Left ventricle myocardium superior (tissue), 1 donor: ENCODE results near the gene CLIC1. TPM values are rescaled to one million over a fixed set of nuclear protein-coding genes. Genes with fewer than 3 reads are reported as not detected.

Source experiments
- ATAC-seq: fragments of 200-7000 bp; cut with Tn5 transposase; one replicate; pipeline ENCODE4 v1.9.1; 2020; ENCODE audit warnings: mild to moderate bottlenecking, moderate library complexity
- DNase-seq: peaks from one replicate; pipeline ENCODE4 v3.0.0-alpha.2; 2020
- intact Hi-C: fragments of 100-400 bp; cut with micrococcal nuclease; formaldehyde crosslinking; loops from one replicate; pipeline ENCODE4 v1.11.0; 2022
- long read RNA-seq: library from polyadenylated mRNA; unstranded; transcript quantifications from one replicate; pipeline ENCODE4 v2.0.0, GENCODE V29; 2021
- total RNA-seq: library from RNA; stranded (reverse); fragmentation: NEBNext Ultra II Directional; extraction: Animal tissue kit (Norgen Biotek cat#: 25700); gene quantifications from one replicate; pipeline ENCODE4 v1.2.1, GENCODE V29; 2021
- donor health status: DM: no; HTN: yes; CAD: no; lungs with severe emphysema.

The CLIC1 gene
- 77.4 TPM for total RNA-seq
- long read RNA-seq, transcript CLIC1-208 (6 exons, 1,254 nt): major isoform, 87 of 95 reads
- long read RNA-seq, partial matches to known transcripts: 7 of 95 reads
- long read RNA-seq, other reads (novel, unspliced or antisense): 1 of 95 reads

GRCh38 chr6:31736021-31736767 is at the start of gene CLIC1:
Gene CLIC1, minus strand, starts transcription at chr6:31736530. Its CDS starts 230 bp downstream, at chr6:31736300.
- intact Hi-C loops: no loop called here
- DNase-seq (peak; percentile 90), ATAC-seq (peak; percentile 70)

GRCh38 chr6:31785475-31785874 is 49.1 kb upstream of the CLIC1 start:
- intact Hi-C loops: no loop called here
- ATAC-seq (no peak), DNase-seq (no peak)

- intact Hi-C loops: no loop called here
- no peak for DNase-seq
- no peak for ATAC-seq
Observed at GRCh38 chr6:31784098-31784925, 48.0 kb upstream of the CLIC1 start.

GRCh38 chr6:31782126-31782855 is 46.0 kb upstream of the CLIC1 start:
- no peak for ATAC-seq
- intact Hi-C loops: no loop called here
- DNase-seq: no peak

GRCh38 chr6:31781244-31782125 is 45.2 kb upstream of the CLIC1 start:
- DNase-seq (no peak), ATAC-seq (no peak)
- intact Hi-C loops: no loop called here

- ATAC-seq: no peak
- intact Hi-C loops: no loop called here
- DNase-seq: no peak
Observed at GRCh38 chr6:31780507-31781243, 44.3 kb upstream of the CLIC1 start.

- intact Hi-C loops: no loop called here
- DNase-seq: no peak
- ATAC-seq: no peak
Observed at GRCh38 chr6:31779908-31780307, 43.6 kb upstream of the CLIC1 start.

GRCh38 chr6:31778999-31779885 is 42.9 kb upstream of the CLIC1 start:
- intact Hi-C loops: no loop called here
- ATAC-seq: no peak

GRCh38 chr6:31778193-31778592 is 41.9 kb upstream of the CLIC1 start:
- DNase-seq: no peak
- intact Hi-C loops: no loop called here
- no peak for ATAC-seq

More at GRCh38 chr6:31778999-31779885, 42.9 kb upstream of the CLIC1 start:
- DNase-seq: no peak

GRCh38 chr6:31777667-31778050 is 41.3 kb upstream of the CLIC1 start:
- intact Hi-C loops: no loop called here
- DNase-seq (no peak), ATAC-seq (no peak)

- DNase-seq: peak; percentile 82
- intact Hi-C loops: no loop called here
- peak; percentile 92 for ATAC-seq
Observed at GRCh38 chr6:31776989-31777666, 40.8 kb upstream of the CLIC1 start, which contains the start of gene VWA7. Gene VWA7, minus strand, starts transcription at chr6:31777328. Its CDS starts 549 bp downstream, at chr6:31776779.

GRCh38 chr6:31776485-31776988 is 40.2 kb upstream of the CLIC1 start:
- ATAC-seq (no peak), DNase-seq (peak; percentile 39)
- intact Hi-C loops: no loop called here

GRCh38 chr6:31775633-31776484 is 39.5 kb upstream of the CLIC1 start:
- no peak for DNase-seq
- ATAC-seq: no peak

GRCh38 chr6:31775184-31775583 is 38.9 kb upstream of the CLIC1 start:
- ATAC-seq (no peak), DNase-seq (no peak)
- intact Hi-C loops: no loop called here

More at GRCh38 chr6:31775633-31776484, 39.5 kb upstream of the CLIC1 start:
- intact Hi-C loops: no loop called here

- DNase-seq: no peak
- no peak for ATAC-seq
- intact Hi-C loops: no loop called here
Observed at GRCh38 chr6:31771992-31772358, 35.6 kb upstream of the CLIC1 start.
